ENCODE measurements around the gene KLHL40. TPM values are rescaled to one million over a fixed set of nuclear protein-coding genes. Genes with fewer than 3 reads are reported as not detected.

Gene KLHL40
- total and polyA plus RNA-seq, 10 of the 15 experiments (the other 5 are each of a cell fraction or from before 2014, with no cell fraction given) = not detected

DNA sequence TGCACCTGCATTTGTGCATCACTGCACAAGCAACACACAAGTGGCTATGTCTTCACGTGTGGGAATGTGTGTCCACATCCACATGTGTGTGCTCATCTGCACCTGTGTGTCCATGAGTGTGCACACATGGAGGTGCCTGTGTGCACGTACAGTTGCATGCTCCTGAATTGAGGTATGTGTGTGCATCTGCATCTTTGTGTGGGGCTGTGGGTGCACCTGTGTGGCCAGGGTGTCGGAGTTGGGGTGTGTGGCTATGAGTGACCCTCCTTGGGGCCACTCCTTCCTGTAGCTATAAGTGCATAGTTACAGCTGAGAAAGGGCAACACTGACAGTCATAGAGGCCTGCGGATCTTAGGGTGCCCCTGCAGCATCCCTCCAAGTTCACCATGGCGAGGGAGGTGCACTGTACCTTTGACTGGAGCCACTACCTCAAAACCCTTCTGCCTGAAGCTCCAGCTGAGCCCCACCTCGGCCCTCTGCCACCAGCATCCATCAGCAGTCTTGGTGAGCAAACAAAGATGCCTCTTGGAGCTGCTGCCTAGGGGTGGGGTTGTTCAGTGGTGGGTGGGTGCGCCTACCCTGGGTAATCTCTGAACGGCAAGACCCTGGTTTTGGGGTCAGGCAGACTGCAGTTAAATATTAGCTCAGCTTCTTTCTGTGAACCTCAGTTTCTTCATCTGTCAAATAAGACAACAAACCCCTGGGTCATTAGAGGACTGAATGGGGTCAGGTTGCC, 22.5 kb downstream of the KLHL40 start (continued):
- TF ChIP-seq IKZF1 (conservative IDR thresholded peaks at IDR 0.05) (no peak), RAD51 (IDR thresholded peaks at IDR 0.05) (no peak), BCLAF1 (IDR thresholded peaks at IDR 0.05) (no peak), RUNX3 (IDR thresholded peaks at IDR 0.05; ENCODE audit: low read length) (no peak), HCFC1 (IDR thresholded peaks at IDR 0.05; ENCODE audit: low read length) (no peak)

- DNase-seq (ENCODE audit: low read depth, low spot score) = no peak
- no peaks in the 10 kb centered on the region for H4K20me1 ChIP-seq (ENCODE audit: control insufficient read depth, insufficient read depth)
- H3K79me2 ChIP-seq (ENCODE audit: control insufficient read depth, insufficient read depth, low read length) = no peaks in the 10 kb centered on the region
- ChIA-PET RAD21 (ENCODE audit: unreplicated experiment) (no interaction called here), CTCF (no interaction called here), SMC1A (ENCODE audit: uncharacterized antibody, unreplicated experiment) (no interaction called here), POLR2A (no interaction called here)
- H3K4me1 ChIP-seq (ENCODE audit: control insufficient read depth, insufficient read depth, low read length) = no peaks in the 10 kb centered on the region
- no peaks in the 10 kb centered on the region for H3K36me3 ChIP-seq (ENCODE audit: control insufficient read depth in 2 of 2, insufficient read depth in 2 of 2, low read length in 1 of 2)
- no TSS peak for BruUV-seq (replicated peaks)
- H2AFZ ChIP-seq (ENCODE audit: control insufficient read depth, low read depth, low read length) = no peak overlapping the region
- no peak overlapping the region for H3K4me3 ChIP-seq
- H3K9ac ChIP-seq (ENCODE audit: control insufficient read depth, insufficient read depth, low read length) = no peak overlapping the region
- no peak overlapping the region for H3K4me2 ChIP-seq (ENCODE audit: control insufficient read depth, insufficient read depth)
- intact Hi-C loops (cut with micrococcal nuclease; ENCODE audit: unreplicated experiment) (no loop called here), in situ Hi-C loops (cut with MboI) (no loop called here)
- TF ChIP-seq NBN (IDR thresholded peaks at IDR 0.05) (no peak), ZNF274 (IDR thresholded peaks at IDR 0.05; ENCODE audit: insufficient read depth, insufficient read length) (no peak), YBX1 (IDR thresholded peaks at IDR 0.05) (no peak)
- no peaks in the 10 kb centered on the region for H3K9me3 ChIP-seq (replicated peaks; ENCODE audit: control insufficient read depth, insufficient read depth, low read length)
- ATAC-seq = no peak
- no peak for FAIRE-seq
- no peak overlapping the region for H3K27ac ChIP-seq (ENCODE audit: control insufficient read depth, insufficient read depth)
- no peaks in the 10 kb centered on the region; a peak in 3 of 4 replicates for H3K27me3 ChIP-seq (replicated peaks in 1 of 2; ENCODE audit: control insufficient read depth in 2 of 2, insufficient read depth in 2 of 2, low read length in 1 of 2)
- WGBS (ENCODE audit: insufficient coverage, insufficient replicate concordance, low lambda C conversion rate, missing lambda C conversion rate) = 32% methylated on average over 10 of the region's 10 CpGs
Observed at GRCh38 chr3:42708611-42709151, 23.3 kb downstream of the KLHL40 start.
